ENCODE data around the gene SUCLG2. TPM values are rescaled to one million over a fixed set of nuclear protein-coding genes. Genes with fewer than 3 reads are reported as not detected.

The SUCLG2 gene
- total and polyA plus RNA-seq, 2 donors (not counting 1 experiment from before 2014, with no cell fraction given): 56.8 to 87.4 TPM

- Histone ChIP-seq H3K4me3 (replicated peaks in 1 of 4; ENCODE audit: control extremely low read depth in 1 of 4, insufficient read depth in 1 of 4, low read depth in 3 of 4, low read length in 4 of 4) (no peak overlapping the region), H3K9ac (ENCODE audit: insufficient read depth, low read length) (no peak overlapping the region), H2AFZ (ENCODE audit: low read length) (no peak overlapping the region), H3K36me3 (ENCODE audit: control insufficient read depth, insufficient read depth, low read length) (no peaks in the 10 kb centered on the region), H3K79me2 (ENCODE audit: control insufficient read depth, insufficient read depth, low read length) (no peaks in the 10 kb centered on the region), H3K4me2 (ENCODE audit: extremely low read depth, insufficient read depth, low read length) (no peak overlapping the region), H3K9me3 (ENCODE audit: control insufficient read depth, insufficient read depth, low read depth, low read length) (no peaks in the 10 kb centered on the region), H3K27me3 (ENCODE audit: control insufficient read depth, insufficient read depth, low read length) (no peaks in the 10 kb centered on the region), H3K27ac (ENCODE audit: insufficient read depth, low read length) (no peak overlapping the region), H3K4me1 (ENCODE audit: control insufficient read depth, extremely low read depth, insufficient read depth, low read length) (no peaks in the 10 kb centered on the region), H4K20me1 (ENCODE audit: control insufficient read depth, extremely low read depth, insufficient read depth, low read length) (no peaks in the 10 kb centered on the region)
- TF ChIP-seq CTCF (conservative IDR thresholded peaks at IDR 0.05 in 1 of 2, IDR thresholded peaks at IDR 0.05 in 1 of 2; ENCODE audit: low read depth in 1 of 2, low read length in 2 of 2) (no peak), EZH2 (IDR thresholded peaks at IDR 0.05; ENCODE audit: low read length, missing control alignments) (no peak)
- no peak for DNase-seq (ENCODE audit: low read depth in 2 of 2)
These were observed 293.1 kb downstream of the SUCLG2 start for GRCh38 chr3:67361323-67361722.

- Histone ChIP-seq H3K9me3 (ENCODE audit: control insufficient read depth, insufficient read depth, low read depth, low read length) (no peaks in the 10 kb centered on the region), H3K4me2 (ENCODE audit: extremely low read depth, insufficient read depth, low read length) (no peak overlapping the region), H3K4me3 (replicated peaks in 1 of 4; ENCODE audit: control extremely low read depth in 1 of 4, insufficient read depth in 1 of 4, low read depth in 3 of 4, low read length in 4 of 4) (no peak overlapping the region), H3K4me1 (ENCODE audit: control insufficient read depth, extremely low read depth, insufficient read depth, low read length) (no peaks in the 10 kb centered on the region), H3K79me2 (ENCODE audit: control insufficient read depth, insufficient read depth, low read length) (no peaks in the 10 kb centered on the region), H3K9ac (ENCODE audit: insufficient read depth, low read length) (no peak overlapping the region), H3K36me3 (ENCODE audit: control insufficient read depth, insufficient read depth, low read length) (no peaks in the 10 kb centered on the region), H4K20me1 (ENCODE audit: control insufficient read depth, extremely low read depth, insufficient read depth, low read length) (no peaks in the 10 kb centered on the region), H3K27ac (ENCODE audit: insufficient read depth, low read length) (no peak overlapping the region), H2AFZ (ENCODE audit: low read length) (no peak overlapping the region), H3K27me3 (ENCODE audit: control insufficient read depth, insufficient read depth, low read length) (no peaks in the 10 kb centered on the region)
- DNase-seq (ENCODE audit: low read depth in 2 of 2): peak; percentile 22 to 35
- TF ChIP-seq EZH2 (IDR thresholded peaks at IDR 0.05; ENCODE audit: low read length, missing control alignments) (no peak), CTCF (conservative IDR thresholded peaks at IDR 0.05 in 1 of 2, IDR thresholded peaks at IDR 0.05 in 1 of 2; ENCODE audit: low read depth in 1 of 2, low read length in 2 of 2) (peak in 1 of 2 donors; percentile 47)
These were observed 296.6 kb downstream of the SUCLG2 start for GRCh38 chr3:67357610-67358458.

- H3K4me2 ChIP-seq (ENCODE audit: extremely low read depth, insufficient read depth, low read length): no peak overlapping the region
- peak; percentile 30 to 59 for DNase-seq (ENCODE audit: low read depth in 2 of 2)
- H3K4me1 ChIP-seq (ENCODE audit: control insufficient read depth, extremely low read depth, insufficient read depth, low read length): no peaks in the 10 kb centered on the region
- no peaks in the 10 kb centered on the region for H3K27me3 ChIP-seq (ENCODE audit: control insufficient read depth, insufficient read depth, low read length)
- no peaks in the 10 kb centered on the region for H3K36me3 ChIP-seq (ENCODE audit: control insufficient read depth, insufficient read depth, low read length)
- TF ChIP-seq CTCF (conservative IDR thresholded peaks at IDR 0.05 in 1 of 2, IDR thresholded peaks at IDR 0.05 in 1 of 2; ENCODE audit: low read depth in 1 of 2, low read length in 2 of 2): no peak
- TF ChIP-seq EZH2 (IDR thresholded peaks at IDR 0.05; ENCODE audit: low read length, missing control alignments): no peak
- H3K9me3 ChIP-seq (ENCODE audit: control insufficient read depth, insufficient read depth, low read depth, low read length): no peaks in the 10 kb centered on the region
- no peaks in the 10 kb centered on the region for H4K20me1 ChIP-seq (ENCODE audit: control insufficient read depth, extremely low read depth, insufficient read depth, low read length)
- no peak overlapping the region for H3K9ac ChIP-seq (ENCODE audit: insufficient read depth, low read length)
- no peaks in the 10 kb centered on the region for H3K79me2 ChIP-seq (ENCODE audit: control insufficient read depth, insufficient read depth, low read length)
- no peak overlapping the region for H3K27ac ChIP-seq (ENCODE audit: insufficient read depth, low read length)
- no peak overlapping the region for H3K4me3 ChIP-seq (replicated peaks in 1 of 4; ENCODE audit: control extremely low read depth in 1 of 4, insufficient read depth in 1 of 4, low read depth in 3 of 4, low read length in 4 of 4)
- no peak overlapping the region for H2AFZ ChIP-seq (ENCODE audit: low read length)
These were observed 304.7 kb downstream of the SUCLG2 start for GRCh38 chr3:67349551-67350174.
